Activated CD8-positive, alpha-beta memory T cell treated with anti-CD3 and anti-CD28 coated beads for 4 hours (primary cell): ENCODE data around the gene STX1A.

Experiments
- DNase-seq, 2 donors: peaks; one replicate each; pipeline ENCODE4 v3.0.0-alpha.2; 2020; ENCODE audit warnings: low read depth in 2 of 2

STX1A gene

GRCh38 chr7:73707045-73707631 lies 12.3 kb downstream of the STX1A start:
- no peak for DNase-seq

DNA sequence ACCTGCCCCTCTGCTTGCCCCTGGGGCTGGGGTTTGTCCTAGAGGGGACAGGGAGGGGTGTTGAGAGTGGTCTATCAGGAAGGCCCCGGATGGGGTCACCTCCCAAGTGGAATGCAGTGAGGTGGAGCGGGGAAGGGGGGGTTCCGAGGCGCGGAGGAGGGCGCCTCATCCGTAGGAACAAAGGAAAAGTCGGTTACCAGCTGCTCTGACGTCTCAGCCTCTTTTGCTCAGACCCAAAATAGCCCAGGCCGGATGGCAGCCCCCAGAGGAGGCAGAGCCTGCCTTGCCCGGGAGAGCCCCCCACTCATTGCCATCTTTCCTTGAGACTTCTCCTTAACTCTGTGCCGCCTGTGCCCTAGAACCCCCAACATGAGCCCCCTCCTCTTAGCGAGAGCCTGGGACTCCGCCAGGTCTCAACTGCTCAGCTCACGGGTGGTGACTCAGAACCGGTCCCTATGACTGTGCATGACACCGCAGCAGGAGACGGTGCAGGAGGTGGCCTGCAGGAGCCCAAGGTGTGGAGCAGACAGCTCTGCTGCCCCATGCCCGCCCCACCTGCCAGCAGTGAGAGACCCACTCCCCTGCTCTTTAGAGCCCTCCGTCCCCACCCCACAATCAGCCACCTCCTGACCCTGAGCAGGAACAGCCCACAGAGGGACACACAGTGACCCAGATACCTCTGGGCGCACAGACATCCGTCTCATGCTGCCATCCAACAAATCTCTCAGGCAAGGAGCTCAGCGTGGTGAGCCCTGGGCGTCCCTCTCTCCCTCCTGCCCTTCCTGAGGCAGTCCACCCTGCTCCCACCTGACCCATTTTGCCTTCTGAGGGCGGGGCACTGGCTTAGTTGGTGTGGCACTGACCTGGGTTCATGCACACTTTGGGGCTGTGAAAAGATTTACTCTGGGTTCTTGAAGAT lies 13.1 kb downstream of the STX1A start:
- no peak for DNase-seq

- DNase-seq = no peak
These were observed 13.9 kb downstream of the STX1A start for GRCh38 chr7:73705551-73705920.

- DNase-seq = no peak
These were observed 14.6 kb downstream of the STX1A start for GRCh38 chr7:73704640-73705550.

DNA sequence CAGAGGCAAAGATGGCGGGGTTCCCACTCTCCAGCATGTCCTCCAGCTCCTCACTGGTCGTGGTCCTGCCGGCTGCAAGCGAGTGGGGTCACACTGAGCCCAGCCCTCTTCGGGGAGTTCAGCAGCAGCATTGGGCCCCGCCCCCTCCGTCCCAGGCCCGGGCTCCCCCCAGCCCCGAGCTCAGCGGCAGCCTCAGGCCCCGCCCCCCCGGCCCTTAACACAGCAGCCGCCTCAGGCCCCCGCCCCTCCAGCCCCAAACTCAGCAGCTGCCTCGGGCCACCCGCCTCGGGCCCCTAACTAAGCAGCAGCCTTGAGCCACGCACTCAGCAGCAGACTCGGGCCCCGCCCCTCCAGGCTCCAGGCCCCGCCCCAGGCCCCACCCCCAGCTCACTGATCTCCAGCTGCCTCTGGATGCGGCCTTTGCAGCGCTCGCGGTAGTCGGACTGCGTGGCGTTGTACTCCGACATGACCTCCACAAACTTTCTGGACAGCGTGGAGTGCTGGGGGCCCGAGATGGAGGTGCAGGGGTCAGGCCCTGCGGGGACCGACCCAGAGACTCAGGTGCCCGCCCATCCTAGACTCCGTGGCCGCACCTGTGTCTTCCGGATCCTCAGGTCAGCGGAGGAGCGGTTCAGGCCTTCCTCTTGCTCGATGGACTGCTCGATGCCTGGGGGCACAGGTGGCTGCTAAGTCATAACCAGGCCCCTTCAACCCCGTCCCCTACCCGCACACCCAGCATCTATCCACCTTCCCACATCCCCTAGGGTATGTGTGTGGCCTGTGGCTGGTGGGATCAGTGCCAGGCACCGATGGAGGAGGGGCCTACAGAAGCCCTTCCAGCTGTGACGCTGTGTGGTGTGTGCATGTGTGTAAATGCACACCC lies 15.5 kb downstream of the STX1A start:
- DNase-seq = no peak

- no peak for DNase-seq
These were observed 16.2 kb downstream of the STX1A start for GRCh38 chr7:73703225-73703624.

GRCh38 chr7:73702665-73703064 lies 16.8 kb downstream of the STX1A start:
- DNase-seq = no peak

DNA sequence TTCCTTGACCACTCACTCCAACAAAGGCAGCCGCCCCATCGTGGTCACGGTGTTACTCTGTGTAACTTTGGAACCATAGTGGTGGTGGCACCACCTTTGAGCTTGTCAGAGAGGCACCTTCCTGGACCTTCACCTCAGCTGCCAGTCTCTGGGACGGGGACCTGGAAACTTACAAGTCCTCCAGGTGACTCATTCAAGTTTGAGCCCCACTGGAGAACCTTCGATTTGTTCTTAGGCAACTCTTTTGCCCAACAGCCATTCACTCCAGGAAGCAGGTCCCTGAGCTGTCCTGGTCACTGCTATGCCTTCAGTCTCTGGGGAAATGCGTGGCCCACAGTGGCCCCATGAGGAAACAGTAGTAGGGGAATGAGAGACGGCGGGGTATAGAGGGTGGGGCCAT lies 17.2 kb downstream of the STX1A start:
- DNase-seq = no peak

DNA sequence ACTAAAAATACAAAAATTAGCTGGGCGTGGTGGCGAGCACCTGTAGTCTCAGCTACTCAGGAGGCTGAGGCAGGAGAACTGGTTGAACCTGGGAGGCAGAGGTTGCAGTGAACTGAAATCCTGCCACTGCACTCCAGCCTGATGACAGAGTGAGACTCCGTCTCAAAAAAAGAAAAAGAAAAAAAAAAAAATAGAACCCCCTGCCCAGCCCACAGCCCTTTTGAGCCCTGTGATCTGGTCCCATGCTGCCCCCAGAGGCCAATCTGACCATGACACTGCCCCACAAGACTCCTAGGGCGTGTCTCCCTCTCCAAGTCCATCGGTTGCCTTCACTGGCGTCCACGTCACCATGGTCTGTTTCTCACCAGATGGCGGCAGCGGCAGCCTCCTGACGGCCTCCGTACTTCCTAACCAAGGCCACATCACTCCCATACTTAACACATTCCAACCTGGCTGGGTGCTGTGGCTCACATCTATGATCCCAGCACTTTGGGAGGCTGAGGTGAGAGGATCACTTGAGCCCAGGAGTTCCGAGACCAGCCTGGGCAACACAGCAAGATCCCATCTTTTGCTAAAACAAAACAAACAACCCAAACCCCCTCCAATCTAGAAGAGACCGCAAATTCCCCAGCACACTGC lies 18.0 kb downstream of the STX1A start:
- DNase-seq = no peak

GRCh38 chr7:73700581-73701134 lies 18.8 kb downstream of the STX1A start:
- DNase-seq = no peak

GRCh38 chr7:73700069-73700423 lies 19.4 kb downstream of the STX1A start:
- no peak for DNase-seq

- DNase-seq = no peak
These were observed 19.9 kb downstream of the STX1A start for GRCh38 chr7:73699370-73700068.

DNA sequence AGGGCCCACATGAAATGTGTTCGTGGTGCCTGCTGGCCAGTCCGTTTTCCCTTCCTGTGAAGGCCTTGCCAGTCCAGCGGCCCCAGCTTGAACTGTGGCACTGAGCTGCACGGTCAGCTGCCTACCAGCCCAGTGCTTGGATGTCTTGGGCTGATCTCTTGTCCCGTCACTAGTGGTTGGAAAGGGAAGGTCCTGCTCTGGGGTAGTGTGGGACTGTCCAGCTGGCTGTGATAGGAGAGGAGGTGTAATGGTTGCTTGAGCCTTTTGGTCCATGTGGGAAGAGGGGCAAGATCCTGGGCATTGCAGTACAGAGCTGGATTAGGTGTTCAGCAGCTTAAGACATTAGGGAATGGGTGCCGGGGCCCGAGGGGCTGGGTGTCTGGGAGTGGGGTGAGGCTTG lies 21.1 kb downstream of the STX1A start:
- DNase-seq = no peak

GRCh38 chr7:73696372-73696771 lies 23.1 kb downstream of the STX1A start:
- no peak for DNase-seq

GRCh38 chr7:73690646-73691045 lies 28.8 kb downstream of the STX1A start:
- no peak for DNase-seq

DNA sequence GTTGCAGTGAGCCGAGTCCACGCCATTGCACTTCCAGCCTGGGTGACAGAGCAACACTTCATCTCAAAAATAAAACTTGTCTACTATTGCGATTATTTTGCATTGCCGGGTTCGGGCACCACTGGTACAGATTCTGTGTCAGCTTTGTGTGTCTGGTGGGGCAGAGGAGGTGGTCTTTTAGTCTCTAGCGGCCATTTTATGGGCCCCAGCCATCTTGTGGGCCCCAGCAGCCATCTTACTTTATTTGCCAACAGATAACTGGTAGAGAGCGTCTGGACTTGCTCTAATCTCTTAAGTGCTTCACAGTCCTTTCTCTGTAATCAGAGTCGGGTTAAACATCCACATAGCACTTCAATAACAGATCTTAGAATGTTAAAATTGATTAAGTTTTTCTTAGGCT lies 31.2 kb downstream of the STX1A start:
- no peak for DNase-seq

DNA sequence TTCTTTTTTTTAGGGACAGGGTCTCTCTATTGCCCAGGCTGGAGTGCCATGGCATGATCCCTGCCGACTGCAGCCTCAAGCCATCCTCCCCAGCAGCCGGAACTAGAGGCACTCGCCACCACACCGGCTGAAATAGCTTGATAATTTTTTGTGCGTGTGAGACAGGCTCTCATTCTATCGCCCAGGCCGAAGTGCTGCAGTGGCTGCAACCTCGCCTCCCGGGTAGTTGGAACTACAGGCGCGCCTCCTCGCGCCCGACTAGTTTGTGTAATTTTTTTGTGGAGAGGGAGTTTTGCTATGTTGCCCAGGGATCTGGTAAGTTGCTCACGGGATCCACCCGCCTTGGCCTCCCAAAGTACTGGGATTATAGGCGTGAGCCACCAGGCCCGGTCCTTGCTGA lies 34.2 kb downstream of the STX1A start:
- no peak for DNase-seq

DNA sequence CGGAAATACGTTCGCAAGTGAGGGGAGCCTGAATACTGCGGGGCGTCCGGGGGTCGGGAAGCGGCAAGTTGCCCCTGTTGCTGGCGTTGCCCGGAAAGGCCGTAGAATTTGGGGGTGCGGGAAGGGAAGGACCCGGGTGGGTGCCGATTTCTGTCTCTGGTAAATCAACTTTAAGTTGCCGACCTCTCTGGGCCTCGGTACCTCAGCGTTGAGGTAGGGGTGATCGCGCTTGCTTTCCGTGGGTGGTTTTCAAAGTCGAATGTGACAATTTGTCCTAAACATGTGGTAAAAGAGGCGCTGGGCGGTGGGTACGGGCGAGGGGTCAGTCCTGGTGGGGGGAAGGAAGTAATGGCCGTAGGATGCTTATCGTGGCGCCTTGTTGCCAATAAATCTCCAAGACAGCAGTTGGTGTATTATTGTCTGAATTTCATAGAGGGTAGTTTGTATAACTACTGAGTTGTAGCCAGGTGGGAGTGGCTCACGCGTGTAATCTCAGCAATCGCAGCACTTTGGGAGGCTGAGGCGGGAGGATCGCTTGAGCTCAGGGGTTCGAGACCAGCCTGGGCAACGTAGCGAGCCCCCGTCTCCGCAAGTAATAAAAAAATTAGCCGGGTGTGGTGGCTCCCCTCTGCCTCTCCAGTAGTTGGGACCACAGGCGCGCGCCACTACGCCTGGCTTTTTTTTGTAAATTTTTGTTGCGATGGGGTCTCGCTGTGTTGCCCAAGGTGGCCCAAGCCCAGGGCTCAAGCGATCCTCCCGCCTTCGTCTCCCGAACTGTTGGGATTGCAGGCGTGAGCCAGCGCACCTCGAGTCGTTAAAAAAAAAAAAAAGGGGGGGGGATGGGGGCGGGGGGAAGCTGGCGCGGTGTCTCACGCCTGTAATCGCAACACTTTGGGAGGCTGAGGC lies 35.4 kb downstream of the STX1A start:
- no peak for DNase-seq
